OCI-LY7 (cell line): ENCODE data around the gene ODAD3. TPM values are rescaled to one million over a fixed set of nuclear protein-coding genes. Genes with fewer than 3 reads are reported as not detected.

ENCODE experiments used
- BruUV-seq: library from RNA; stranded (reverse); fragments of 400-500 nt; replicated peaks from 2 replicates; lab custom pipeline; 2021; lab: Mats Ljungman, UMichigan
- CTCF ChIA-PET: fragments of 300-600 bp; sonication (Branson Sonifier 250); formaldehyde crosslinking; loops from one replicate; lab custom pipeline; 2022; ENCODE audit warnings: antibody characterized with exemption; ENCODE audit not compliant: unreplicated experiment; lab: Charles Lee
- POLR2A ChIA-PET: fragments of 300-600 bp; sonication (Branson Sonifier 250); formaldehyde crosslinking; loops from one replicate; lab custom pipeline; 2022; ENCODE audit warnings: antibody characterized with exemption; lab: Charles Lee
- DNase-seq: peaks from one replicate; pipeline ENCODE4 v3.0.0-alpha.2; 2015; ENCODE audit warnings: low spot score
- H2AFZ ChIP-seq: fragments of 200-600 bp; sonication (generic), shearing (Covaris generic); 2 replicates; pipeline ENCODE4 v1.6.1; 2014; ENCODE audit warnings: mild to moderate bottlenecking, antibody characterized with exemption, low read length, moderate library complexity
- H3K27ac ChIP-seq: fragments of 200-600 bp; sonication (generic); 2 replicates; pipeline ENCODE4 v1.5.1; 2014; ENCODE audit warnings: mixed run types, low read depth, mild to moderate bottlenecking, moderate library complexity, low read length, inconsistent platforms; ENCODE audit not compliant: poor library complexity, severe bottlenecking
- H3K36me3 ChIP-seq: fragments of 200-600 bp; sonication (generic); 2 replicates; pipeline ENCODE4 v1.6.1; 2014; ENCODE audit warnings: mild to moderate bottlenecking, antibody characterized with exemption, low read length, moderate library complexity, mixed read lengths; ENCODE audit not compliant: insufficient read depth
- H3K4me1 ChIP-seq: fragments of 200-600 bp; sonication (generic); 2 replicates; pipeline ENCODE4 v1.5.1; 2014; ENCODE audit warnings: mild to moderate bottlenecking, low read length; ENCODE audit not compliant: insufficient read depth, poor library complexity, severe bottlenecking
- H3K4me2 ChIP-seq: fragments of 200-600 bp; sonication (generic); 2 replicates; pipeline ENCODE4 v1.6.1; 2014; ENCODE audit warnings: mild to moderate bottlenecking, low read length
- H3K4me3 ChIP-seq: fragments of 200-600 bp; sonication (generic); 2 replicates; pipeline ENCODE4 v1.5.1; 2014; ENCODE audit warnings: mild to moderate bottlenecking, low read depth, low read length; ENCODE audit not compliant: poor library complexity, severe bottlenecking
- H3K79me2 ChIP-seq: fragments of 200-600 bp; sonication (generic); 2 replicates; pipeline ENCODE4 v1.6.1; 2016; ENCODE audit warnings: low read depth, mild to moderate bottlenecking, low read length, moderate library complexity, mixed read lengths; ENCODE audit not compliant: insufficient read depth
- H3K9me2 ChIP-seq: fragments of 200-600 bp; sonication (generic); 2 replicates; pipeline ENCODE4 v1.6.1; 2016; ENCODE audit warnings: mild to moderate bottlenecking, low read length, mixed read lengths; ENCODE audit not compliant: insufficient read depth
- H3K9me3 ChIP-seq: fragments of 200-600 bp; sonication (generic); 2 replicates; pipeline ENCODE4 v1.6.1; 2014; ENCODE audit warnings: mild to moderate bottlenecking, mixed run types, low read length, mixed read lengths
- H4K20me1 ChIP-seq: fragments of 200-600 bp; sonication (generic); 2 replicates; pipeline ENCODE4 v1.6.1; 2014; ENCODE audit warnings: mild to moderate bottlenecking, antibody characterized with exemption, low read length, moderate library complexity, mixed read lengths; ENCODE audit not compliant: insufficient read depth
- EZH2phosphoT487 ChIP-seq: fragments of 200-600 bp; sonication (generic); IDR thresholded peaks from 2 replicates; pipeline ENCODE4 v1.6.1; 2018; ENCODE audit warnings: low read depth, borderline replicate concordance, mild to moderate bottlenecking, mixed run types, antibody characterized with exemption, low read length, moderate library complexity, mixed read lengths
- intact Hi-C: fragments of 100-400 bp; cut with micrococcal nuclease; formaldehyde crosslinking; loops from one replicate; pipeline ENCODE4 v1.10.0; 2022; ENCODE audit not compliant: unreplicated experiment
- total RNA-seq, 2 experiments: library from RNA; depleted of rRNA in 1 of 2; stranded (reverse); fragments of >200 nt in 1 of 2; shearing (Covaris generic) in 1 of 2; gene quantifications; 2 replicates each; pipeline ENCODE4 v1.2.3, GENCODE V29; 2014 to 2022
- TF ChIP-seq, protein P1 (sequence below): fragments of 200-600 bp; sonication (generic); conservative IDR thresholded peaks from 2 replicates; pipeline ENCODE4 v1.5.1; 2014; ENCODE audit warnings: mild to moderate bottlenecking, antibody characterized with exemption, low read length, moderate library complexity, mixed read lengths

The ODAD3 gene
- total RNA-seq, 2 experiments from 2014 or later = 0.28 to 1.2 TPM

DNA sequence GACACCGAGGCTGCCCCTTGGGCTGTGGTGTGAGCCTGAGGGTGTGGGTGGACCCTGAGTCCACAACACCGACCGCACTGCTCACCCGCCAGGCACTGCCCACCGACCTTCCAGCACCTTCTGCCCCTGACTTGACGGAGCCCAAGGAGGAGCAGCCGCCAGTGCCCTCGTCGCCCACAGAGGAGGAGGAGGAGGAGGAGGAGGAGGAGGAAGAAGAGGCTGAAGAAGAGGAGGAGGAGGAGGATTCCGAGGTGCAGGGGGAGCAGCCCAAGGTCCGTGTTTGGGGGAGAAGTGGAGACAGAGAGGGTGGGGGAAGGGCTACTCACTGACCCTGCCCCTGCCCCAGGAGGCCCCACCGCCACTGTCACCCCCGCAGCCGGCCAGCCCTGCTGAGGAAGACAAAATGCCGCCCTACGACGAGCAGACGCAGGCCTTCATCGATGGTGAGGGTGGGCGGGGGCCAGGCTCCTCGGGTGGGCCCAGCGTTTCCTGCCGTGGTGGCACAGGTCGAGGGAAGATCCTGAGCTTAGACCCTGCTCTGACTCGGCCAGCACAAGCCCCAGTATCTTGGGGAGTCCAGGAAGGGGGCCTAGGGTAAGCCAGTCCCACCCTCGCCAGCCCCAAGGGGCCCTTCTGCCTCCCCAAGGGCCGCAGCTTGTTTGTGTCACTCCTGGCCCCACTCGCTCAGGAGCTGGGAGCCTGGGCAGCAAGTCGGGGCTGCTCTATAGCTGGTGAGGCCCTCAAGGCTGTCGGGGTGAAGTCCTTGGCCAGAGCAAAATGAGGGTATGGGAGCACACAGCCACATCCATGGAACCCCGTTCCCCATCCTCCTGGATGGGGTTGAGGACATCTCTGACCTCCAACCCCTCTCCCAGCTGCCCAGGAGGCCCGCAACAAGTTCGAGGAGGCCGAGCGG is 12.7 kb upstream of the ODAD3 start:
- H3K4me2 ChIP-seq = no peak overlapping the region
- H3K9me2 ChIP-seq = no peaks in the 10 kb centered on the region
- POLR2A ChIA-PET = no interaction called here
- no peak overlapping the region for H2AFZ ChIP-seq
- no peaks in the 10 kb centered on the region for H3K9me3 ChIP-seq
- H3K36me3 ChIP-seq = peaks cover 78% of the 10 kb centered on the region
- intact Hi-C loops = loop anchor here (2.0 kb wide), 1 partner anchor 67 kb away; no protein-coding TSS in a partner anchor
- H3K27ac ChIP-seq = no peak overlapping the region
- peaks cover 12% of the 10 kb centered on the region for H3K4me1 ChIP-seq
- H4K20me1 ChIP-seq = no peaks in the 10 kb centered on the region
- TF ChIP-seq EZH2phosphoT487 = no peak
- TF ChIP-seq, protein P1, sequence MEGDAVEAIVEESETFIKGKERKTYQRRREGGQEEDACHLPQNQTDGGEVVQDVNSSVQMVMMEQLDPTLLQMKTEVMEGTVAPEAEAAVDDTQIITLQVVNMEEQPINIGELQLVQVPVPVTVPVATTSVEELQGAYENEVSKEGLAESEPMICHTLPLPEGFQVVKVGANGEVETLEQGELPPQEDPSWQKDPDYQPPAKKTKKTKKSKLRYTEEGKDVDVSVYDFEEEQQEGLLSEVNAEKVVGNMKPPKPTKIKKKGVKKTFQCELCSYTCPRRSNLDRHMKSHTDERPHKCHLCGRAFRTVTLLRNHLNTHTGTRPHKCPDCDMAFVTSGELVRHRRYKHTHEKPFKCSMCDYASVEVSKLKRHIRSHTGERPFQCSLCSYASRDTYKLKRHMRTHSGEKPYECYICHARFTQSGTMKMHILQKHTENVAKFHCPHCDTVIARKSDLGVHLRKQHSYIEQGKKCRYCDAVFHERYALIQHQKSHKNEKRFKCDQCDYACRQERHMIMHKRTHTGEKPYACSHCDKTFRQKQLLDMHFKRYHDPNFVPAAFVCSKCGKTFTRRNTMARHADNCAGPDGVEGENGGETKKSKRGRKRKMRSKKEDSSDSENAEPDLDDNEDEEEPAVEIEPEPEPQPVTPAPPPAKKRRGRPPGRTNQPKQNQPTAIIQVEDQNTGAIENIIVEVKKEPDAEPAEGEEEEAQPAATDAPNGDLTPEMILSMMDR = no peak
- H3K4me3 ChIP-seq = no peak overlapping the region
- H3K79me2 ChIP-seq = no peaks in the 10 kb centered on the region
- no TSS peak for BruUV-seq
- CTCF ChIA-PET = interaction anchor here (0.6 kb wide), 1 partner anchor 133 kb away, joined by 4 read pairs; no protein-coding TSS in a partner anchor
- no peak for DNase-seq

DNA sequence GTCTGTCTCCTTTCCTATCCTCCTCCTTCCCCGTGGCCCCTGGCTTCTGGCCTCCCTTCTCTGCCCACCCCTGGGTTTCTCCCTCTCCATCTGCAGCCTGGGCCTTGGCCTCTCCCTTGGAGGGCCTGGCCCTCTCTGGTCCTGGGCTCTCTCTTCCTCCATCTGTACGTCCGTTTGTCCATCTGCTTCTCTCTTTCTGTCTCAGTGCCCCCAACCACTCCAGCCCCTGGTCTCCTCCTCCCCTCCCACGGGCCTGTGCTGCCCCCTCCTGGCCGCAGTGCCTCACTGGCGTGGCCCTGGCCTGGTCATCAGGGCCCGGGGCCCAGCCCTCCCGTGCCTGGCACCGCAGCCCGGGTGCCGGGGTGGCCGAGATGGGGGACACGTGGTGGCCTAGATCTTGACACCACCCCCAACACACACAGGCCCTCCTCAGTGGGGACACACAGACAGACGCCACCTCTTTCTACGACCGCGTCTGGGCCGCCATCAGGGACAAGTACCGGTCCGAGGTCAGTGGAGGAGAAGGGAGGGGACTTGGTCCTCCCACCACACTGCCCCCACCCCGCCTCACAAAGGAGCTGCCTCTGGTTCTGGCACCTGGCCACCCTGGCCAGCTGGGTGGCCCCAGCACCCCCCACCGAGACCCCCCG is 11.9 kb upstream of the ODAD3 start:
- H3K9me2 ChIP-seq = no peaks in the 10 kb centered on the region
- no peak overlapping the region for H2AFZ ChIP-seq
- H3K27ac ChIP-seq = no peak overlapping the region
- BruUV-seq = no TSS peak
- H3K4me2 ChIP-seq = no peak overlapping the region
- no peaks in the 10 kb centered on the region for H3K79me2 ChIP-seq
- peaks cover 5% of the 10 kb centered on the region for H3K4me1 ChIP-seq
- no peaks in the 10 kb centered on the region for H4K20me1 ChIP-seq
- H3K9me3 ChIP-seq = no peaks in the 10 kb centered on the region
- ChIA-PET CTCF (interaction anchor here (0.6 kb wide), 1 partner anchor 134 kb away, joined by 4 read pairs; no protein-coding TSS in a partner anchor), POLR2A (no interaction called here)
- no peak overlapping the region for H3K4me3 ChIP-seq
- peaks cover 86% of the 10 kb centered on the region for H3K36me3 ChIP-seq
- TF ChIP-seq EZH2phosphoT487 = no peak
- TF ChIP-seq, protein P1 = peak; percentile 84
- intact Hi-C loops = loop anchor here (1.0 to 2.0 kb wide), 2 partner anchors 66 to 153 kb away; no protein-coding TSS in a partner anchor
- DNase-seq = peak; percentile 59
